Superior temporal gyrus (tissue), 1 donor: ENCODE results near the gene SNAI3.

Source experiments
- DNase-seq: peaks from one replicate; pipeline ENCODE4 v3.0.0-alpha.2; 2016; ENCODE audit errors: extremely low spot score

The SNAI3 gene

GRCh38 chr16:88634994-88635670, 51.2 kb downstream of the SNAI3 start:
- no peak for DNase-seq

- DNase-seq, result no peak
Observed at GRCh38 chr16:88634141-88634993, 51.9 kb downstream of the SNAI3 start.

DNA sequence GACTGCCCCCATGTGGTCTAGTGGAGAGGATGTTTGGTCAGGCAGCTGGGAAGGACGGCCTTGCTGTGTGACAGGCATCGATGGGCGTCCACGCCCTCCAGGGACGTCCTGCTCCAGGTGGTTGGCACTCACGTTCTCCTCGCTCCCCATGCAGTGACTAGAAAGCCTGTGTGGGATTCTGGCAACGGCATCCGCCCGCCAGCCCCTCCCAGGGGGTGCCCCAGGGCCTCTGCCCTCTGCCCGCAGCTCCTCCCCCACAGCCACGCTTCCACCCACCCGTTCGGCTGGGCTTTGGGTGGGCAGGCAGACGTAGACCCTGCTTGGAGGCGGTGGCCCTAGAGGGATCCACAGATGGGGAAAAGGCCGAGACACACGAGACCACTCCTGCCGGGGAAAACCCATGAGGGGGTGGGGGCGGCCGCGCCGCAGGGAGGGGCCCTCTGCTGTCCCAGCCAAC, 52.6 kb downstream of the SNAI3 start:
- no peak for DNase-seq

DNA sequence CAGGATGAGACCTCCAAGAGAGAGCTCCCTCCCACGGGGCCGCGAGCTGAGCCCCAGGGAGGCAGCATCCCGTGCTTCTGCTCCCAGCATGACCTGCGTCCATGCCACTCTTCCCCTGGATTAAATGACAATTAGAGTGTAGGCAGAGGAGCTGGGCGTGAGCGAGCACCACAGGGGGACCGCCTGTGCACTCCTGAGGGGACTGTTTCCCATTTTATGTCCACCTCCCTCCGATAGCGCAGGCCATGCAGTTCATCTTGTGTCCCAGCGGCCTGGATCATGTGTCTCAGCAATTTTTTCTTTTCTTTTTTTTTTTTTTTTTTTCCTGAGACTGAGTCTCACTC, 53.7 kb downstream of the SNAI3 start:
- no peak for DNase-seq

DNA sequence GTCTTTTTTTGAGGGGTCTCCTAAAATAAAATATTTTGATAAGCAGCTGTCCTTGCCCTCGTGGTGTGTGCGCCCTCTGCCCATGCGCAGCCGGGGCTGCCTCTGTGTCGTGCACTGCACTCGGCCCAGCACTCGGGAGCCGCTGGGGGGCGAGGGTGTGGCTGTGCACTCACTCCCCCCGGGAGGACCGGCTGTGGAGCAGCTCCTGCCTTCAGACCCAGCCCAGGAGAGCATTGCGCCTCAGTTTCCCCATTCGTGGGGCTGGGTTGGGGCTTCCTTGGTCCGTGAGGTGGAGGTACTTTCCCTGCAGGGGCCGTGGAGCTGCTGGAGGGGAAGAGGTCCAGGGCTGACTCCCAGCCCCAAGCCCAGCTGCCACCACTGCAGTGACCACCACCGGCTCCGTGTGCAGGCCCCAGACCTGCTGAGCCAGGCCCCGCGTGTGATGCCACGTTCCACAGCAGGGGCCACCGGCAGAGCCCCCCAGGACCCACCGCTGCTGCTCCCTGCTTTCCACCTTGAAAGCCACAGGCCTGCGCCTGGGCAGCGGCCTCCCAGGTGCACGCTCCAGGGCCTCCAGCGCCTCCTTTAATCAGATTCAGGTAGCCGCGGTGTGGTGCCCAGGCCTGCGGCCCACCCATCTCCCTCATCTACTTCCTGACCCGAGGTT, 54.3 kb downstream of the SNAI3 start:
- no peak for DNase-seq

GRCh38 chr16:88631384-88631783, 54.9 kb downstream of the SNAI3 start:
- DNase-seq, result no peak

GRCh38 chr16:88630941-88631340, 55.4 kb downstream of the SNAI3 start:
- no peak for DNase-seq

- no peak for DNase-seq
Observed at GRCh38 chr16:88630433-88630832, 55.9 kb downstream of the SNAI3 start.

DNA sequence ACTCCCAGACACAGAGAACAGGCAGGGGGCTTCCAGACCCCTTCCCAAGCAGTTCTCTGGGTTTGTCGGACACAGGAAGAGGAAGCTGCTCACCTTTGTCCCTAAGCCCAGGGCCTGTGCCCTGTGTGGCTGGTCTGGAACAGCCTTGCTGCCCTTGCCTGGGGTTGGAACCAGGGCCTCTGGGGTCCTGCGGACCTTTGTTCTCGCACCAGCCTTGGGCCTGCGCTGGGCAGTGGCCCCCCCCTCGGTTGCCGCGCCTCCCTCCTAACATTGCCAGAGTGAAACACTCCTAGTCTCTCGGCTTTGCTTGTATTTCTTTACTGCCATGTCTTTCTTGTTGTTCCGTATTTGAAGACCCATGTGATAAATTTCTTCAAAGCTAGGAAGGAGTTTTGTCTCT, 56.5 kb downstream of the SNAI3 start:
- no peak for DNase-seq

DNA sequence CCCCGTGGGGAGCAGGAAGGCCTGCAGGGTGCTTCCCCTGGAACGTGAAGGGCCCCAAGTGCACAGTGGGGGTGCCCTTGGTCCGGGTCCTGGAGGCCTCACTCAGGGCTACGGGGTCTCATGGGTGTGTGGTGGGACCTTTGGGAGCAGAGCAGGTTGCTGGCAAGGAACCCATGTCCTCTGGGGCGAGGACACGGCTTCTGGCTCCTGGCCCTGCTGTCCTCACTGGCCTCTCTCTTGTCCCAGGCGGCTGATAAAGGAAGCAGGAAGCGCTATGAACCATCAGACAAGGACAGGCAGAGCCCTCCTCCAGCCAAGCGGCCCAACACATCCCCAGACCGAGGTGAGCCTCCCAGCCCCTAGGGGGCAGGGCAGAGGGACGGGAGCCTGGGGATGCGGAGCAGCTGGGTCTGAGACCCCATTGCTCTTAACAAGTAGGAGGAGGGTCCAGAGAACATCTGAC, 57.8 kb downstream of the SNAI3 start:
- no peak for DNase-seq
